HG03378 (cell line): ENCODE measurements around the gene RBFOX1.
"Not testable (repeated sequence)": the region's sequence is repeated elsewhere in the genome, so short reads cannot be mapped to it uniquely, and the experiment has no call there.

Experiments used
- ATAC-seq: cut with Tn5 transposase; IDR thresholded peaks from one replicate; pipeline ENCODE4 v1.9.1; 2021; ENCODE audit warnings: mild to moderate bottlenecking, moderate library complexity; ENCODE audit not compliant: unreplicated experiment

The RBFOX1 gene

GRCh38 chr16:7452090-7452489, 119.4 kb downstream of the RBFOX1 start:
- ATAC-seq, result no peak

GRCh38 chr16:7456211-7456610, 123.6 kb downstream of the RBFOX1 start:
- no peak for ATAC-seq

- no peak for ATAC-seq
These were observed 125.5 kb downstream of the RBFOX1 start for GRCh38 chr16:7458144-7458543.

GRCh38 chr16:7470344-7470743, 137.7 kb downstream of the RBFOX1 start:
- no peak for ATAC-seq

GRCh38 chr16:7471268-7471667, 138.6 kb downstream of the RBFOX1 start:
- no peak for ATAC-seq

GRCh38 chr16:7482032-7482431, 149.4 kb downstream of the RBFOX1 start:
- ATAC-seq, result no peak

- ATAC-seq, result no peak
These were observed 150.1 kb downstream of the RBFOX1 start for GRCh38 chr16:7482596-7483290.

GRCh38 chr16:7487574-7488323, 155.1 kb downstream of the RBFOX1 start:
- no peak for ATAC-seq

- ATAC-seq, result no peak
These were observed 159.5 kb downstream of the RBFOX1 start for GRCh38 chr16:7492122-7492521.

GRCh38 chr16:7493133-7493532, 160.5 kb downstream of the RBFOX1 start:
- ATAC-seq, result no peak

- no peak for ATAC-seq
These were observed 165.0 kb downstream of the RBFOX1 start for GRCh38 chr16:7497691-7498090.

- ATAC-seq, result no peak
These were observed 169.2 kb downstream of the RBFOX1 start for GRCh38 chr16:7501868-7502267.

- not testable (repeated sequence) for ATAC-seq
These were observed 170.0 kb downstream of the RBFOX1 start for GRCh38 chr16:7502591-7503157.

GRCh38 chr16:7503666-7504065, 171.0 kb downstream of the RBFOX1 start:
- no peak for ATAC-seq

GRCh38 chr16:7504844-7505243, 172.2 kb downstream of the RBFOX1 start:
- no peak for ATAC-seq

- ATAC-seq, result no peak
These were observed 172.8 kb downstream of the RBFOX1 start for GRCh38 chr16:7505495-7505894.

- no peak for ATAC-seq
These were observed 173.7 kb downstream of the RBFOX1 start for GRCh38 chr16:7506363-7506762.

- ATAC-seq, result no peak
These were observed 176.0 kb downstream of the RBFOX1 start for GRCh38 chr16:7508656-7509055.

GRCh38 chr16:7509963-7510601, 177.4 kb downstream of the RBFOX1 start:
- no peak for ATAC-seq

GRCh38 chr16:7511549-7512260, 179.1 kb downstream of the RBFOX1 start:
- no peak for ATAC-seq

- no peak for ATAC-seq
These were observed 179.9 kb downstream of the RBFOX1 start for GRCh38 chr16:7512503-7512902.
